GM18519 (cell line): ENCODE measurements around the gene ABCA13.

Experiments
- ATAC-seq: cut with Tn5 transposase; IDR thresholded peaks from one replicate; pipeline ENCODE4 v1.9.1; 2021; ENCODE audit warnings: mild to moderate bottlenecking, moderate library complexity; ENCODE audit not compliant: unreplicated experiment, low FRiP score

The ABCA13 gene

DNA sequence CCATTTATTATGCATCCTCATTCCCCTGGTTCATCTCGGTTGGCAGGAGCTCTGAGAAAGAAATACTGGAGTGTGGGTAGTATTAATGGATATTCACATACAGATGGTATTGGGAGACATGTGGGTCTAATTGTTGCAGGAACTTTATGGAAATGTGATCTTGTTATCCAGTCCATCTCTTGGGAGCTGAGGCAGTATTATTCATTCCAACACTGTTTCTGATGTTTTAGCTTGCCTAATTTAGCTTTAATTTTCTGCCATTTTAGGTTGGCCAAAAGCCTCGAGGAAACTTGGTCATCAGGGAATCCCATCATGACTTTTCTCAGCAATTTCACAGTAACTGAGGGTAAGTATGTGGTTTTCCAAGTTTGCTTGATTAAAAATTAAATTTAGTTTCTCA lies 125.7 kb downstream of the ABCA13 start:
- ATAC-seq = no peak

DNA sequence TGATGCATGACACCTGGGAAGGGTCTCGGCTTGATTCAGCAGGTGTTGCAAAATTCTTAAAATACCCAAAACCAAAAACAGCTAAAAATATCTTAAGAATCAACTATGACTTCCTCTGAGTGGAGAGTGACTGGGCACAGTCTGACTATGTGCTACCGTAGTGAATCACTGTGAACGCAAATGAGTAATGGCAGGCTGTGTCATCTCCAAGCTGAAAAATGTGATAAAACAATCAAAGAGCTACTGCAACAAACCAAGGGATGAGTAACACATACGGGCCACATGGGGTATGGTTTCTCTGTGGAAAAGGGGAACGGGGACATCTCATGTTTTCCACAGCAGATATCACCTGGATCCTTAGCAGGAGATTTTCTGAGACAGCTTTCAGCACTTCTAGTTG lies 127.5 kb downstream of the ABCA13 start:
- ATAC-seq = peak; percentile 53

DNA sequence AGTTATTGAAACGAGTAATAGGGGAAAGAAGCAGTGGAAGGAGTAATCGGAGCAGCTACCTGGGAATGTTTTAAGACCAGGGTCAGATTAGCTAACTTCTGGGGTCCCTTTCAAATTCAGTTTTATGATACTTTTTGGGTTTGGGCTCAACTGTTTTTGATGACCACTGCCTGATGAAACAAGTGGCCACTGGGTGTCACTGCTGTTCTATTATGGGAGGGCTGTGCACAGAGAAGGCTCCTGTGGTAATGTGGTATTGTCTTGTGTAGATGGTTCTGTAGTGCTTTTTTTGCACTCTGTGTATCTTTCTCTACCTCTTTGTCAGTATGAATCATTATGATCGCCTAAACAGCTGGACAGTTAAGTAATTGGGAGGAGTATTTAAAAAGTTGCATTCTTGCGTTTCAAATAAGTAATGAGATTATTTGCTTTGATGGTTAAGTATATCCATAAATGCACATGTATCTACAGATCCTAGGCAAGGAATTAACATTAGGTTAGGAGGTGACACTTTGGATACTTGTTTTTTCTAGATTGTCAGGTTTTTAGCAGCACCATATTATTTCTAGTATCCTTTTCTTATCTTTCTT lies 128.4 kb downstream of the ABCA13 start:
- peak; percentile 84 for ATAC-seq

DNA sequence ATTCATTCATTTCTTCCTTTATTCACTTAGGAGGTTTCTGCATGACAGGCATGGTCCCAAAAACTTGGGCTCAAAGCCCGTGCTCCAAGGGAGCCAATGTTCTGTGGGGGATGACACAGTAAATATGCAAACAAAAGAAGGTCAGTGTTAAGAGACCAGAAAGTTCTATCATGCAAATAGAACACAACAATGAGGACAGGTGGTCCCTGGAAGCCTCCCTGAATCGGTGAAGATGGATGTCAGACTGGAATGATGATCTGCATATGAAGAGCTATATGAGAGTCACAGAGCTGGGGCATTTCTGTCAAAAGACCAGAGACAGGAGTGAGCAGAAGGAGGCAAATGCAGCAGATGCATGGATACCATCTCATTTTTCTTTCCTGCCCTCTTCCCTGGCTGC lies 129.0 kb downstream of the ABCA13 start:
- ATAC-seq = no peak

DNA sequence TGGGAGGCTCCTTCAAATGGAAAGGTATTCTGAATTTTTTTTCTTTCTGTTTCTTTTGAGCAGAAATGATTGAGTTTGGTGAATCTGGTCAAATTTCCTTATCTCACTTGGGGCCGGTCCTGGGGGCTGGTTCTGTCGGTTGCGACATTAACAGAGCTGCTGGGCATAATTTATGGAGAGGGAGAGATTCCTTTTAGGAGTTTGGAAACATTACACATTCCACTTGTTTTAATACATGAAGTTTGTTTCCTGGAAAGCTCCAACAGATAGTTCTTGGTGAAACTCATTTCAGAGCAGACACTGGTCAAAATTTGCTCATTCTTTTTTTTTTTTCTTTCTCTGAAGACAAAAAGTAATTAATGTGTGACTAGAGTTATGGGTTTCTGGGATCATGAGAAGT lies 129.9 kb downstream of the ABCA13 start:
- no peak for ATAC-seq

DNA sequence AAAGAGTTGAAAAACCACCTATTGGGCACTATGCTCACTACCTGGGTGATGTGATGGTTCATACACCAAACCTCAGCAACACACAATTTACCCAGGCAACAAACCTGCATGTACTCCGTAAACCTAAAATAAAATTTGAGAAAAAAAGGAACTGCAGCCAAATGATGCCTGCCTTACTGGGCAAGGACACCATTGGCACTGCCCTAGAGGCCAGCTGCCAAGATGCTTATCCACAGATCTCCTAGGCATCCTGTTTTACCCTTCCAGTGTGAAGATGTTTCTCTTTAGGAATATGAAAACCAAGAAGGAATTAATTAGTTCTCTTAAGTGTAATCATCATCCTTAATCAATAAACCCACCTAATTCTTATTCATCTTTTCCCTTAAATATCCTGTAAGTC lies 133.4 kb downstream of the ABCA13 start:
- ATAC-seq = no peak

DNA sequence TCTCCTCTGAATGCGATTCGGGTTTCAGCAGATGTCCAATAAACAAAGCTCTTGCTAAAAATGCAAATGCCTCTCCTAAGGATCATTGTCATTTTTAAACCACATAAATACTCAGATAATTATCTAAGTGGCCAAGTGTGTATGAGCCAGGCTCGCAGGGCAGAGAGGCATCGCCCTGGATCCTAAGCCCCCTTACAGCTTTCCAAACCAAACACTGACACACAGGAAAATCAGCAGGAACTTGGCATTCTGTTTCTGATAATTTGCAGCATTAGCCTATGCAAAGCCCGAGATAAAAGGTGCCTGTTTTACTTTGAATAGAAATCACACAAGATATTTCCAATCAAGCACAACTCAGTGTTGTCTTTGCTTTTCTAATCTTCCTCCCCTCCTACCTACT lies 134.4 kb downstream of the ABCA13 start:
- no peak for ATAC-seq

DNA sequence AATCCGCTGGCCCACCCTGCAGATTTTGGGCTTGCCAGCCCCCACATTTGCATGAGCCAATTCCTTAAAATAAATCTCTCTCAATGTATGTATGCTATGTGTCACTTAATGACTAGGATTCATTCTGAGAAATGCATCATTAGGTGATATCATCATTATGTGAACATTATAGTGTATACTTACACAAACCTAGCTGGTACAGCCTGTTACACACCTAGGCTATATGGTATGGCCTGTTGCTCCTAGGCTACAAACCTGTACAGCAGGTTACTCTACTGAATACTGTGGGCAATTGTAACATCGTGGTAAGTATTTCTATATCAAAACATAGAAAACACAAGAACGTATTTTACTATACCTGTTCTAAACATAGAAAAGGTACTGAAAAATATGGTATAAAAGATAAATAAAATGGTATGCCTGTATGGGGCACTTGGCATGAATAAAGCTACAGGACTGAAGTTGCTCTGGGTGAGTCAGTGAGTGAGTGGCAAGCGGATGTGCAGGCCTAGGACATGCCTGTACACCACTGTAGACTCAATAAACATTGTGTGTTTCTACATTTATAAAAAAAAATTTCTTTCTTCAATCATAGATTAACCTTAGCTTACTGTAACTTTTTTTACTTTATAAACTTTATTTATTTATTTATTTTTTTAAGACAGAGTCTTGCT lies 135.9 kb downstream of the ABCA13 start:
- ATAC-seq = no peak

DNA sequence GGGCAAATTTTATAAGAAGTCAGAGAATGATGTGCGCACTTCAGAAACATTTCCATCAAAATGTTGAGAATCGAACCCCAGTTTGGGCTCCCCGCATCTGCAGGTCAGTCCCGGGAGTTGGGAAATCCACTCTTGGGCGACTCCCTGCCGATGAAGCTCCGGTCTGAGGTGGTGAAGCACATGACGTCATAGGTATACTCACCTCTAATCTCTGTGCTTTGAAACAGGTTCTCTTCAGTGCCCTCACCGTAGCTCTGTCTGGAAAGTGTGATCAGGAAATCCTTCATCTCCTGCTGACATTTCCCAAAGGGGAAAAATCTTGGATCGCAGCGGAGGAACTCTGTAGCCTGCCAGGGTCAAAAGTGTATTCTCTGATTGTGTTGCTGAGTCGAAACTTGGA lies 138.5 kb downstream of the ABCA13 start:
- no peak for ATAC-seq

DNA sequence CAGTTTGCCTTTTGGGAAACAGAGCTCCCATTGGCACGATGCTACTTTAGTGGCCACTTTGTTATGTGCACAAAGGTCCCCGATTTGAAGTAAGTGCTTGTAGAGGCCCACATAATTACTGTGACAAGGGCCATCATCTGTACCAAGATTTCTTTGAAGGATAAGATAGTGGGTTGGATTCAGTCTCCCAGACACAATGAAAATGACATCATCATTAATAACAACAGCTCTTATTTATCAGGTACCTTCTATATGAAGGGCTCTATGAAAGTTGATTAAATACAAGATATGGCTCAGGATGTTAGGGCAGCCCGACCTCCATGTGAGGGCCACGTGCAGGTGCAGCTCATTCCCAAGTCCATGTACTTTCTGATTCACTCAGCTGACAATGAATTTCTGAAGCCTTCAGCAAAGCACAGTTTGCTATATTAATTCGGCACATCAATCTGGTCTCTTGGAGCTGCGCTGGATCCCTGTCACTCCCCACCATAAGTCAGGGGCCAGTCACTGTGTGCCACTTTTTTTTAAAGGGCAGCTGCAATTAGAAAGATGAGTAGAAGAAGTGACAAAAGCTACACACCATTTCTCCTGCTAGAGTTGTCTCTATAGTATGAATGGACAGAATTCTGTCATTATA lies 140.3 kb downstream of the ABCA13 start:
- ATAC-seq = no peak

DNA sequence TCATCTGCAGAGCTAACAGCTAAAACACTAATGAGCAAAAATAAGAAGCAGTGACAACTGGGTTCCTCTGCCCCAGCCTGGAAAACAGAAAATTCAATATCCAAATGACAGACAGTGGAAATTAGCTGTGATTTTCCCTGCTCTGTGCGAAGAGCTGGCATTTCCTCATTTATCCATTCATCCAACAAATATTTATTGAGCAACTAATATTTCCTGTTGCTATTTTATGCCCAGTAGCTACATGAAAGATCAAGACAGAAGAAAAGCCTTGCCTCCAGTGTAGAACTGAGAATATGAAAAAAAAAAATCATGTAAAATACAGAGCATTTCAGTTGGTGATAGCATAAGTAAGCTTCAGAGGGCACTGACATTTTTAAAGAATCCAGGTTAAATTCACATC lies 140.9 kb downstream of the ABCA13 start:
- ATAC-seq = no peak

DNA sequence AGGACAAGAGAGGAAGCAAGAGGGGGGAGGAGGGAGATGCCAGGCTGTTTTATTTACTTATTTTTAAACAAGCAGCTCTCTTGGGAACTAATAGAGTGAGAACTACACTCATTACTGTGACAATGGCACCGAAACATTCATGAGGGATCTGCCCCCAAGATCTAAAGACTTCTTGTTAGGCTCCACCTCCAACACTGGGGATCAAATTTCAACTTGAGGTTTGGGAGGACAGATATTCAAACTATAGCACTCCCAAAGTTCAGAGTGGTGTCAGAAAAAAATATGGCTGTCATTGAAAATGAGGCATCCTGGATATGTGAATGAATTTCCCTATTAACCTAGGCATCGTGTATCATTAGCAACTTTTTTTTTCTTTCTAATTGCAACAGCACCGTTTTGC lies 145.5 kb downstream of the ABCA13 start:
- ATAC-seq = no peak

DNA sequence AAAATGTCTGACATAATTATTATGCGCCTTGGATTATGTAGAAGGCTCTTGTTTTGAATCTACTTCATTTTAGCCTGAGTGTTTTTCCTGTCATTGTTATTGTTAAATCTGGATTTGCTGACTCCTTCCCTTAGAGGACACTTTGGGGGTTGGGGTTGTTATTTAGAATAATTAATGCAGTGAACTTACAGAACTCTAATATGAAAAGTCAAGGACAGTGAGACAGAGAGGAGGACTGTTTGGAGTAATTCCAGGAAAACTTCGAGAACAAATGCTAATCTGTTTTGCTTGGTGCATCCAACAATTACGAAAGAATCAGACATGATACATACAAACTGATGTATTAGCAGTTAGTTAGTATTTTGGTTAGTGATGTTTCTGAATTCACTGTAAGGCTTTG lies 146.1 kb downstream of the ABCA13 start:
- ATAC-seq = no peak

DNA sequence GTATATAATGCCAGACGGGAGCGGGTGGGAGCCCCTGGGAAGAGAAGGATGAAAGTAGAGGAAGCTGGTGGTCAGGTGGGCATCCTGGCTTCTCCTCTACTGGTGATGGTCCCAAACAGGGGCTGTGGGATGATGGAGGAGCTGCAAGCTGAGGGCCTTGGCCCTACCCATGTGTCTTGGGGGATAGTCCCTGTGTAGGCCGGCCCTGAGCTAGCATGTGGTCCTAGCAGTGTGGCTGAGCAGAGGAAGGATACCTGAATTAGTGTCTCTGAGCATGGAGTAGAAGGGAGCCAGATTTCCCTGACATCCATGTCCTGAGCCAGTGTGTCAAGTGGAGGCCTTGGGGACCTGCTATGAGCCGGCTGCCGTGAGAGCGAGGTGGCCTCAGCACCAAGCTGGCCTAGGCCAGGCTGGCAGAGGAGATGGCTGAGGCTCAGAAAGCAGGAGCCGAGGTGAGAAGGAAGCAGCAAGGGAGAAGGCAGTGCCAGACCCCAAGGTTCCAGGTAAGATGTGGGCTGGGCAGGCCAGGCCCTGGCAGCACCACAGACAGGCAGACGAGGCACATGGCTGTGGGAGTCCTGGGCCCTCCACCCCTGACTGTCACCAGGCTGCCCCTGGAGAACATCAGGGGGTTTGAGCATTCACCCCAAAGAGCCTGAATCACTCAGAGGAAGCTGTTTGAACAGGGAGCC lies 150.2 kb downstream of the ABCA13 start:
- no peak for ATAC-seq

DNA sequence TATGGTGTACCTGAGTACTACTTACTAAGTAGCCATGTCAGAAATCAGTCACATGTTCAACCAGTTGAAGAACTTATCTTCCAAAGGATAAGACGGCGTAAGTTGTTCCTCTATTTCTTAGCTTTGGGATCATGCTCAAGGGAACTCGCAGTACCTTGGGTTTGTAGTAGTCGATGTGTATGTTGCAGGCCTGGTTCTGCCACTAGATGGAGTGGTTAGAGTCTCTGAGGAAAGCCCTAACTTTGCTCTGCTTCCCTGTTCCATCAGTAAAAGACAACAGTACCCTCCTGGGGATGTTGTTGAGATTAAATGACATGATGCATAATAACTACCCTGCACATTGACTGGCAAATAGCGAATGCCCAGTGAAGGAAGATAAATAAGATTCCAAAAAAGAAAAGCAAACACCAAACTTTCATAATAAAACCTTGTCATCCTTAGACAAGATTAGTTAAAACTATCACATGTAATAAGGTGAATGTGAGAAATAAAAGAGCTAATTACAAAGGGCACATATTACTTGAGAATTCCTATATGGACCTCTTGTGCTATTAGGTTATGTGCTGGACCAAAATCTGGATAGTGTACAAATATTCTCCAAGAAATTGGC lies 165.9 kb downstream of the ABCA13 start:
- no peak for ATAC-seq

DNA sequence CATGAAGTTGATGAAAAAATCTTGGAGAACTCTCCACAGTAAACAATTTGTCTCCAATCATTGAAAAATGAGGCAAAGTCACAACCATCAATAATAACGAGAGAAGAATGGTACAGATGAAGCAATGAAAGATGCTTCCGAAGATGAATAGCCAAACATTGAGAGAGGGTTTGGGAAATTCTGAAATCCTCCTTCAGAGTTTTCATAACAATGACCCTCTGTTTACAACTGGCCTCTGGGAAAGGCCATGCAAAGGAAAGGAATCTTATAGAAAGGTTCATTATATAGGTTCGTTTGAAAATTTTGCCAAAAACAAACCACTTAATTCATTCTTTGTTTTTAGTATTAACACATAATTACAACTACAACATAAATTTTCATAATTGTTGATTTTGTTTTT lies 166.5 kb downstream of the ABCA13 start:
- no peak for ATAC-seq

DNA sequence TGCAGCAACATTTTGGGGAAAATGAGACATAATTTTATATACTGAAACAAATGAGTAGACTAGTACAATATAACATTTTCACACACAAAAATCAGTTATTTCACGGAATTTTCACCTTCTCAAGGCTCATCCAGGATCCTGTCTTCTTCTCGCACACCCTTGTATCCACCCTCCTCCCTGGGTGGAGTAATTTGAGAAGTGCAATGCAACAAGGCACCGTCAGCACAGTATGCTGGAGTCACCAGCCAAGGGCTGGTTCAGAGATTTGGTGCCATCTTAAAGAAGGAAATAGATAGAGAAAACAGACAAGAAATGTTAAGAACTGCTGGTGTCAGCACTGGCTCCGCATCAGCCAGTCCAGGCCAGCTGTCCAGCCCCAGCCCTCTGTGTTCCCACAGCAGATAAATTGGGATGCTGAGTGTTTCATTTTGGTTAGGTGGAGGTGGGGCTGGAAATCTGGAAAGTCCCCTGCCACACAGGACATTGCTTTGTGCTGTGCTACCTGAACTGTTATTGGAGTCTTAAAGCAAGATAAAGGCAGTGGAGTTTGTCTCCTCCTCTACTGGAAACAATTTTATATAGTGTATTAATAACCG lies 176.1 kb downstream of the ABCA13 start:
- no peak for ATAC-seq

DNA sequence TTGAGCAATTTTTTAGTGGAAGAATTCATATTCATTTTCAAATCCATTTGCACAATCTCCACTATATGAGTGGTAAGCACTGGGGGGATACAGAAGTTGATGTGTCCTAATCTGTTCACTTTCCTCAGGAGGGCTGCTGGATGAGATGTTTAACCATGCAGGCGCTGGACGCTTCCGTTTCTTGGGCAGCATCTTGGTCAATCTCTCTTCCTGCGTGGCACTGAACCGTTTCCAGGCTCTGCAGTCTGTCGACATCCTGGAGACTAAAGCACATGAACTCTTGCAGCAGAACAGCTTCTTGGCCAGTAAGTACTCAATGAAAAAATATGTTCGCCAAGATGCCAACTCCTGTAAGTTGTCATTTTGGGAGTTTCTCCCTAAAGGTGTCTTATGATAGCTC lies 179.3 kb downstream of the ABCA13 start:
- no peak for ATAC-seq

DNA sequence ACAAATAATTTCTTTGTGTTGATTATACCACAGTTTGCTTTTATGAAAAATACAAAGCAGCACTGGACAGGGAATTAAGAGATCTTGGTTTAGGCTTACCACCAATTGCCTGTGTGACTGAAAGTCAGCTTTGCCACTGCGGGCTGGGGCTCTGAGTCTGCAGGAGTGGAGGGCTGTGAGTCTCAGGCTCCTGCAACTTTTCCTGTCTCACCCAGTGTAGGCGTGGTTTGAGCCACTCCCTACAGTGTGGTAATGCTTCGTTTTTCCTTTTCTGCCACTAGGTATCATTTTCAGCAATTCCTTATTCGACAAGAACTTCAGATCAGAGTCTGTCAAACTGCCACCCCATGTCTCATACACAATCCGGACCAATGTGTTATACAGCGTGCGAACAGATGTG lies 180.6 kb downstream of the ABCA13 start:
- no peak for ATAC-seq

DNA sequence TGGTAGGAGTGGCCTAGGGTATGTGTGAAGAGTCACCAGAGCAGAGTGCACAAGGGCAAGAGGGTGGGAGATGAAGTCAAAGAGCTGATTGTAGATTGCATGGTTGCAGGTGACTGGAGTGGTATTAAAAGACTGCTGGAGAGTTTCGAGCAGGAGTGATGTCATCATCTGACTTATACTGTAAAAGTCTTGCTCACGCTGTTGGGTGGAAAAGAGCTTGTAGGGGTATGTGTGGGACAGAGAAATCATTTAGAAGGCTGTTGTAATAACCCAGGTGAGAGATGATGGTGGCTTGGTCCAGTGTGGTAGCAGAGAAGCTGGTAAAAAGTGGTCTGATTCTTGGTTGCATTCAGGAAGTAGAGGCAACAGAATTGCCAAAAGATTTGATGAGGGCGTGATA lies 184.1 kb downstream of the ABCA13 start:
- no peak for ATAC-seq

DNA sequence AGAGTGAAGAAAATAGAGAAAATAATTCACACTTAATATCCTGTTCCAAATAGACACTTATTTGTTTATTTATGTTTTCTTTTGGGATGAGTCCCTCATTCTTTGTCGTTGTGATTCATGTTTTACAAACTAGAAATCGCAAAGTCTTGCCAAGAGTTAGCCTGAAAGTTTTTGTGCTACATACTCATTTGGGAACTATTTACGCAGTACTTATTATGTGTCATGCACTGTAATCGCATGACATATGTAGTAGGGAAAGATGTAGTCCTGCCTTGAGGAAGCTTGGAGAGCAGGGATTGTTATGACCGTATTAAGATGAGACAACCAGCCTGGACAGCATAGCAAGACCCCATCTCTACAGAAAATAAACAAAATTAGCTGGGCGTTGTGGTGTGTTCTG lies 189.3 kb downstream of the ABCA13 start:
- no peak for ATAC-seq
